ENCODE results near the gene WDR47.

Gene WDR47

DNA sequence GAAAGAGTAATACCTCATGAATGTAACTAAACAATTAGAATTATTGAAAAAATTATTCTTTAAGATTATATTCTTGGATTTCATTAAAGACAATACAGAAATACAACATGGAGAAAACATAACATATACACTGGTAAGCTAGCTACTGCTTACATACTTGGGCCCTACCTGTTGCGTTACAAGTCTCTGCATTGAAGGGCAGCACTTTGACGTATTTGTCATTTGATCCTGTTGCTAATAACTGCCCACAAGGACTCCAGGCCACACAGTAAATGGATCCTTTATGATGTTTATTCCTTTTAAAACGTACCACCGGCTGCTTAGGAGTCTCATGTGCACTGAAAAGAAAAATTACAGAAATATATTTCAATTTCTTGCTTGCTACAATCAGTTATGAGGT, 58.8 kb downstream of the WDR47 start:
- TF ChIP-seq, protein P1, sequence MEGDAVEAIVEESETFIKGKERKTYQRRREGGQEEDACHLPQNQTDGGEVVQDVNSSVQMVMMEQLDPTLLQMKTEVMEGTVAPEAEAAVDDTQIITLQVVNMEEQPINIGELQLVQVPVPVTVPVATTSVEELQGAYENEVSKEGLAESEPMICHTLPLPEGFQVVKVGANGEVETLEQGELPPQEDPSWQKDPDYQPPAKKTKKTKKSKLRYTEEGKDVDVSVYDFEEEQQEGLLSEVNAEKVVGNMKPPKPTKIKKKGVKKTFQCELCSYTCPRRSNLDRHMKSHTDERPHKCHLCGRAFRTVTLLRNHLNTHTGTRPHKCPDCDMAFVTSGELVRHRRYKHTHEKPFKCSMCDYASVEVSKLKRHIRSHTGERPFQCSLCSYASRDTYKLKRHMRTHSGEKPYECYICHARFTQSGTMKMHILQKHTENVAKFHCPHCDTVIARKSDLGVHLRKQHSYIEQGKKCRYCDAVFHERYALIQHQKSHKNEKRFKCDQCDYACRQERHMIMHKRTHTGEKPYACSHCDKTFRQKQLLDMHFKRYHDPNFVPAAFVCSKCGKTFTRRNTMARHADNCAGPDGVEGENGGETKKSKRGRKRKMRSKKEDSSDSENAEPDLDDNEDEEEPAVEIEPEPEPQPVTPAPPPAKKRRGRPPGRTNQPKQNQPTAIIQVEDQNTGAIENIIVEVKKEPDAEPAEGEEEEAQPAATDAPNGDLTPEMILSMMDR (IDR thresholded peaks at IDR 0.05; ENCODE audit: low read depth, low read length) = no peak
- no peak overlapping the region for H3K4me3 ChIP-seq (ENCODE audit: low read depth, low read length)

DNA sequence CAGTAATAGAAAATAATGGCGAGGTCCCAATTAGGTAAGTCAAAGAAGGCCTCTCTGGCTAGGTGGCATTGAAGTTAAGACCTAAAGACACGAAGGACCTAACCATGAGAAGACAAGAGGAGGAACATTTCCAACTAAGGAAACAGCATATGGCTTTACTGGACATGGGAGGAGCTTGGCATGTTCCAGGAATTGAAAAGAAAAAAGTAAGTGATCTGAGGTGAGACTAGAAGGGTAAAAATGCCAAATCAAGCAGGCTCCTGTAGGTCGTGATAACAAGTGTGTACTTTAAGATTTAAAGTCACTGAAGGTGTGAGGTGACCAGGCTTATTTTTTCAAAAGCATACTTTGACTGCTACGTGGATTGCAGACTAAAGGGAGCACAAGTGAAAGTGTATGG, 65.2 kb downstream of the WDR47 start:
- TF ChIP-seq, protein P1 (IDR thresholded peaks at IDR 0.05; ENCODE audit: low read depth, low read length) = no peak
- H3K4me3 ChIP-seq (ENCODE audit: low read depth, low read length) = no peak overlapping the region

DNA sequence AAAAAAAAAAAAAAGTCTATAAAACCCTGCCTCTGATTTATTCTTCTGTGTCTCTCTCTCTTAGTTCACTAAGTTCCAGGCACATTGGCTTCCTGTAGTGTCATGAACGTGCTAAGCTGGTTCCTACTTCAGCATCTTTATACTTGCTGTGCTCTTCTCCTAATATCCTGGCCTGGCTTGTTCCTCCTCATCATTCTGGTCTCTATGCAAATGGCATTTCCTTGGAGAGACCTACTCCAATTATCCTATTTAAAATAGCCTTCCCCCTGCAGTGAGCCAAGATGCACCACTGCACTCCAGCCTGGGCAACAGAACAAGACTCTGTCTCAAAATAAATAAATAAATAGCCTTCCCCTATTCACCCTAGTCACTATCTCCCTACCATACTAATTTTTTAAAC, 69.0 kb downstream of the WDR47 start:
- TF ChIP-seq, protein P1 (IDR thresholded peaks at IDR 0.05; ENCODE audit: low read depth, low read length) = no peak
- no peak overlapping the region for H3K4me3 ChIP-seq (ENCODE audit: low read depth, low read length)

DNA sequence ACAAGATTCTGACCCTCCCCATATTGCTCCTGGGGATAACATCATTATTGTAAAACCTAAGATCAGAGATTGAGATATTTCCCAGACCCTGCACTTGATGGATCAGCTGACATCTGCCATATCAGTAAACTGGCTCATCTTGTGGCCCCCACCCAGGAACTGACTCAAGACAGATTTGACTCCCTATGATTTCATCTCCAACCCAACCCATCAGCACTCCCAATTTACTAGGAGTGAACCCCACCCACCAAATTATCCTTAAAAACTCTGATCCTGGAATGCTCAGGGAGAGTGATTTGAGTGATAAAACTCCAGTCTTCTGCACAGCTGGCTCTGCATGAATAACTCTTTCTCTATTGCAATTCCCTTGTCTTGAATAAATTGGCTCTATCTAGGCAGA, 72.6 kb downstream of the WDR47 start:
- no peak overlapping the region for H3K4me3 ChIP-seq (ENCODE audit: low read depth, low read length)
- TF ChIP-seq, protein P1 (IDR thresholded peaks at IDR 0.05; ENCODE audit: low read depth, low read length) = no peak

DNA sequence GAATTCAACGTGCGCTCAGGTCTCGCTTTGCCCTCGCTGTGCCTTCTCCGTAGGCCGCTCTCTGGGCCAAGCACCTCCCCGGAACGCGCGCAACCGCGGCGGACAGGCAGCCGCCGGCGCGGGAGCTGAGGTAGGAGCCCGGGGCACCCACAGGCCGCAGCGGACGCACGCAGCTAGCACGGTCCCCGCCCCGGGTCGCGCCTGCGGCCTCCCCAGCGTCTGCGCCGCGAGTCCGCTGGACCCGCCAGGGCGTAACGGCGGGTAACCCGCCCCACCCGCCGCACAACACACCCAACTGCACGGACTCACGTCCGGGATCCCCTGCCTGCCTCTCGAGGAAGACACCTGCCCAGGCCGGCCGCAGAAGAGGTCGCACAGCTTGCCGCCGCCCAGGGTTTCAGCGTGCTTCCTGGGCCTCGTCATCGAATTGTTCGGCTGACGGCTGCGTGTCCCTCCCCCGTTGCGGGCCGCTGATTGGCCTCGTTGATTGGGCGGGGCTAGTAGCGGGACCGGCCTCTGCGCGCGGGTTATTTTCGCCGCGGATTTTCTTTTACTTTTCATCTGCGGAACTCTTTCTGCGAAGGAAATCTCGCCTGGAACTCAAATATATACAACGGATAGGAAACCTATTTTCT, 78.7 kb downstream of the WDR47 start, which contains the start of gene CLCC1:
Gene CLCC1, minus strand, starts transcription at position 433 of the 635 bp plus-strand sequence. CDS start 13,047 bp downstream, outside the sequence.
- TF ChIP-seq, protein P1 (IDR thresholded peaks at IDR 0.05; ENCODE audit: low read depth, low read length) = no peak
- peak within 1 kb of the TSS; percentile 75 for H3K4me3 ChIP-seq (ENCODE audit: low read depth, low read length)

DNA sequence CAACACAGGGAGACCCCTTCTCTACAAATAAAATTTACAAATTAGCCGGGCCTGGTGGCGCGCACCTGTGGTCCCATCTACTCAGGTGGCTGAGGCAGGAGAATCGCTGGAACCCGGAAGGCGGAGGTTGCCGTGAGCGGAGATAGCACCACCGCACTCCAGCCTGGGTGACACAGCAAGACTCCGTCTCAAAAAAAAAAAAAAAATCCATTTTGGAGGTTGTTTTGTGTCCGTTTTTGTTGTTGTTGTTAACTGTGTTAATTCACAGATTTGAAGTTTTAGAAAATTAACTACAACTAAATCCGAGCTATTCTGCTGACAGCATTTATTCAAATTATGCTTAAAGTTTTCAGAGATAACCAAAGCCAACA, 79.2 kb downstream of the WDR47 start:
- TF ChIP-seq, protein P1 (IDR thresholded peaks at IDR 0.05; ENCODE audit: low read depth, low read length) = no peak

DNA sequence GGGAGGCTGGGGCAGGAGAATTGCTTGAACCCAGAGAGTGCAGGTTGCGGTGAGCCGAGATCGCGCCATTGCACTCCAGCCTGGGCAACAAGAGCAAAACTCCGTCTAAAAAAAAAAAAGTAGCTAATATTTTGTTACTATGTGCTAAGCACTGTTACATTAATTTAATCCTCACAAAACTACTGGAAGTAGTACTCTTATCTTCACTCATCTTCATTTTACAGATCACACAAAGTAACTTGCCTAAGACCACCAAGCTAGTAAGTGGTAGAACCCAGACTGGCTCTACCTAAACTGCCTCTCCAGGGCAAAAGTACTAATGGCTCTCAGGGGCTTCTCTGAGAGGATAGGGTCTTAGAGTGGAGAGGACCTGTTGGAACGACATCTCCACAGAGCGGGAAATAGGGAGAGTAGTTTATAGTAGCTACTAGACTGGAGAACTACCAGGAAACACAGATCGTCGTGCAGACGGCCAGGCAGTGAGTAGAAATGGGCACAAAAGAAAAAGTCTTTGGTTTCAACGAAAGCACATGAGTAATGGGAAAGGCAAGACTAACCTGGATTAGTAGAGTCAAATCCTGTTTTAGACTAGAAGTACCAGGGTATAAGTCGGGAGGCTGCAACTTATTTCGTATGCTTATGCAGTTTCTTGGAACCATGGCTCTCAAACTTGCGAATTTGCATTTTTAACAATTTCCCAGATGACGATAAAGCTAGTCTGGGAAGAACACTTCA, 80.0 kb downstream of the WDR47 start:
- TF ChIP-seq, protein P1 (IDR thresholded peaks at IDR 0.05; ENCODE audit: low read depth, low read length) = no peak

More for the DNA sequence above, 79.2 kb downstream of the WDR47 start:
- peak overlapping the region; percentile 75 for H3K4me3 ChIP-seq (ENCODE audit: low read depth, low read length)

More for the DNA sequence above, 80.0 kb downstream of the WDR47 start:
- peak overlapping the region; percentile 75 for H3K4me3 ChIP-seq (ENCODE audit: low read depth, low read length)
